ENCODE results near the gene EMC7.
A peak's percentile ranks its signal among the peaks of the same experiment; 100 is the strongest.

GRCh38 chr15:34038023-34038870 lies 63.4 kb downstream of the EMC7 start:
- TF ChIP-seq CTCF (conservative IDR thresholded peaks at IDR 0.05; ENCODE audit: low read depth, low read length) (no peak), EZH2phosphoT487 (IDR thresholded peaks at IDR 0.05; ENCODE audit: borderline replicate concordance, low read length) (peak; percentile 59), EZH2 (IDR thresholded peaks at IDR 0.05; ENCODE audit: low read length, unreplicated experiment) (no peak)

All from PC-3 (cell line).